PC-3 (cell line): ENCODE measurements around the gene NFAT5. TPM values are rescaled to one million over a fixed set of nuclear protein-coding genes. Genes with fewer than 3 reads are reported as not detected.

Experiments used
- ATAC-seq: fragments of 200-7000 bp; cut with Tn5 transposase; 2 replicates; pipeline ENCODE4 v1.9.1; 2020; ENCODE audit warnings: mild to moderate bottlenecking, moderate library complexity
- BruUV-seq: library from RNA; stranded (reverse); fragments of 400-500 nt; replicated peaks from 2 replicates; lab custom pipeline; 2021; lab: Mats Ljungman, UMichigan
- CTCF ChIA-PET: fragments of 300-600 bp; sonication (Branson Sonifier 250); formaldehyde crosslinking; loops from one replicate; lab custom pipeline; 2022; ENCODE audit warnings: antibody characterized with exemption; lab: Charles Lee
- POLR2A ChIA-PET: fragments of 300-600 bp; sonication (Branson Sonifier 250); formaldehyde crosslinking; loops from one replicate; lab custom pipeline; 2022; ENCODE audit warnings: antibody characterized with exemption; ENCODE audit not compliant: unreplicated experiment; lab: Charles Lee
- DNase-seq: peaks from one replicate; pipeline ENCODE4 v3.0.0-alpha.2; 2015
- H2AFZ ChIP-seq: fragments of 300-600 bp; sonication (generic); 2 replicates; pipeline ENCODE4 v1.6.0; 2016; ENCODE audit warnings: antibody characterized with exemption, low read length
- H3F3A ChIP-seq: fragments of 300-600 bp; sonication (generic); one replicate; pipeline ENCODE4 v1.6.0; 2017; ENCODE audit warnings: antibody characterized with exemption, low read length, control low read depth, mild to moderate bottlenecking; ENCODE audit not compliant: unreplicated experiment
- H3K27ac ChIP-seq: fragments of 300-600 bp; sonication (generic); 2 replicates; pipeline ENCODE4 v1.5.1; 2016; ENCODE audit warnings: mild to moderate bottlenecking, low read length
- H3K27me3 ChIP-seq: fragments of 300-600 bp; sonication (generic); 2 replicates; pipeline ENCODE4 v1.6.1; 2016; ENCODE audit warnings: low read length, mixed read lengths
- H3K36me3 ChIP-seq: fragments of 300-600 bp; sonication (generic); 2 replicates; pipeline ENCODE4 v1.6.1; 2016; ENCODE audit warnings: low read depth, mixed run types, low read length, mixed read lengths
- H3K4me1 ChIP-seq: fragments of 300-600 bp; sonication (generic); 2 replicates; pipeline ENCODE4 v1.5.1; 2016; ENCODE audit warnings: low read length; ENCODE audit not compliant: insufficient read depth
- H3K4me2 ChIP-seq: fragments of 300-600 bp; sonication (generic); 2 replicates; pipeline ENCODE4 v1.6.0; 2016; ENCODE audit warnings: low read length
- H3K4me3 ChIP-seq: fragments of 300-600 bp; sonication (generic); 2 replicates; pipeline ENCODE4 v1.5.1; 2016; ENCODE audit warnings: mild to moderate bottlenecking, low read length, mixed read lengths
- H3K79me2 ChIP-seq: fragments of 300-600 bp; sonication (generic); 2 replicates; pipeline ENCODE4 v1.6.1; 2017; ENCODE audit warnings: low read length, mixed read lengths
- H3K9ac ChIP-seq: fragments of 300-600 bp; sonication (generic); 2 replicates; pipeline ENCODE4 v1.6.0; 2016; ENCODE audit warnings: mild to moderate bottlenecking, low read length
- H3K9me2 ChIP-seq: fragments of 300-600 bp; sonication (generic); replicated peaks from 2 replicates; pipeline ENCODE4 v1.6.1; 2016; ENCODE audit warnings: mixed run types, low read length, mixed read lengths
- H3K9me3 ChIP-seq: fragments of 300-600 bp; sonication (generic); 2 replicates; pipeline ENCODE4 v1.6.1; 2016; ENCODE audit warnings: low read length, mixed read lengths
- H4K20me1 ChIP-seq: fragments of 300-600 bp; sonication (generic); 2 replicates; pipeline ENCODE4 v1.6.1; 2016; ENCODE audit warnings: low read length, mixed read lengths
- CTCF ChIP-seq: fragments of 300-600 bp; sonication (generic); conservative IDR thresholded peaks from 2 replicates; pipeline ENCODE4 v1.5.1; 2017; ENCODE audit warnings: antibody characterized with exemption, low read depth, mild to moderate bottlenecking, low read length
- EZH2 ChIP-seq: fragments of 300-600 bp; sonication (generic); IDR thresholded peaks from one replicate; pipeline ENCODE4 v1.6.1; 2017; ENCODE audit warnings: antibody characterized with exemption, mild to moderate bottlenecking, low read length; ENCODE audit not compliant: unreplicated experiment
- EZH2phosphoT487 ChIP-seq: fragments of 300-600 bp; sonication (generic); IDR thresholded peaks from 2 replicates; pipeline ENCODE4 v1.6.1; 2018; ENCODE audit warnings: mild to moderate bottlenecking, antibody characterized with exemption, low read length, borderline replicate concordance
- intact Hi-C: fragments of 100-400 bp; cut with micrococcal nuclease; formaldehyde crosslinking; loops from 2 replicates; pipeline ENCODE4 v1.9.0; 2023
- total RNA-seq: library from RNA; depleted of rRNA; stranded (reverse); fragments of >200 nt; gene quantifications from 2 replicates; pipeline ENCODE4 v1.2.3, GENCODE V29; 2014

Gene NFAT5
- total RNA-seq, 1 experiment from 2014 or later = 11.4 TPM

- Histone ChIP-seq H3K9me3 (no peaks in the 10 kb centered on the region), H4K20me1 (no peaks in the 10 kb centered on the region), H3K4me2 (no peak overlapping the region), H3K4me1 (peaks cover 8% of the 10 kb centered on the region), H3K36me3 (peaks cover 16% of the 10 kb centered on the region; the same call in 1 of the 2 replicates), H3F3A (no peaks in the 10 kb centered on the region), H3K27me3 (no peaks in the 10 kb centered on the region), H3K79me2 (no peaks in the 10 kb centered on the region), H3K4me3 (no peak overlapping the region), H3K9ac (no peak overlapping the region), H3K9me2 (no peaks in the 10 kb centered on the region), H2AFZ (no peak overlapping the region), H3K27ac (no peak overlapping the region)
- ChIA-PET POLR2A (no interaction called here), CTCF (no interaction called here)
- TF ChIP-seq EZH2phosphoT487 = no peak
- no peak for TF ChIP-seq CTCF
- TF ChIP-seq EZH2 = no peak
- BruUV-seq = no TSS peak
- no peak for DNase-seq
- ATAC-seq = no peak
- intact Hi-C loops = loop anchor here (5.0 kb wide), 1 partner anchor 310 kb away; no protein-coding TSS in a partner anchor
Observed at GRCh38 chr16:69706975-69707340, 141.2 kb downstream of the NFAT5 start.

GRCh38 chr16:69707920-69708683, 142.3 kb downstream of the NFAT5 start:
- no peak for TF ChIP-seq EZH2phosphoT487
- TF ChIP-seq CTCF = no peak
- no peak for TF ChIP-seq EZH2
- intact Hi-C loops = loop anchor here (5.0 kb wide), 1 partner anchor 311 kb away; no protein-coding TSS in a partner anchor
- Histone ChIP-seq H3K9me2 (no peaks in the 10 kb centered on the region), H3K79me2 (no peaks in the 10 kb centered on the region), H3F3A (no peaks in the 10 kb centered on the region), H3K4me2 (no peak overlapping the region), H3K4me1 (peaks cover 8% of the 10 kb centered on the region), H3K9me3 (no peaks in the 10 kb centered on the region), H3K4me3 (no peak overlapping the region), H3K27me3 (no peaks in the 10 kb centered on the region), H2AFZ (no peak overlapping the region), H3K27ac (no peak overlapping the region), H4K20me1 (no peaks in the 10 kb centered on the region), H3K36me3 (peaks cover 26% of the 10 kb centered on the region; the same call in 1 of the 2 replicates), H3K9ac (no peak overlapping the region)
- no peak for ATAC-seq
- BruUV-seq = no TSS peak
- CTCF ChIA-PET = interaction anchor here (0.6 to 1.1 kb wide), 4 partner anchors 18 to 313 kb away, joined by 3 to 4 read pairs (median 4); partner anchors contain the start of genes NOB1 and NQO1
- no peak for DNase-seq
- POLR2A ChIA-PET = no interaction called here
